OCI-LY1 (cell line): ENCODE data around the gene ZNF407.

Experiments used
- EZH2 ChIP-seq: fragments of 200-600 bp; sonication (generic), shearing (Covaris generic); IDR thresholded peaks from 2 replicates; pipeline ENCODE4 v1.8.0; 2017; ENCODE audit warnings: borderline replicate concordance, mixed run types, mild to moderate bottlenecking, antibody characterized with exemption, low read length, moderate library complexity, mixed read lengths
- TF ChIP-seq, protein P1 (sequence below): fragments of 200-600 bp; sonication (generic), shearing (Covaris generic); IDR thresholded peaks from 2 replicates; pipeline ENCODE4 v1.5.1; 2017; ENCODE audit warnings: mild to moderate bottlenecking, antibody characterized with exemption, low read length, moderate library complexity, mixed read lengths

DNA sequence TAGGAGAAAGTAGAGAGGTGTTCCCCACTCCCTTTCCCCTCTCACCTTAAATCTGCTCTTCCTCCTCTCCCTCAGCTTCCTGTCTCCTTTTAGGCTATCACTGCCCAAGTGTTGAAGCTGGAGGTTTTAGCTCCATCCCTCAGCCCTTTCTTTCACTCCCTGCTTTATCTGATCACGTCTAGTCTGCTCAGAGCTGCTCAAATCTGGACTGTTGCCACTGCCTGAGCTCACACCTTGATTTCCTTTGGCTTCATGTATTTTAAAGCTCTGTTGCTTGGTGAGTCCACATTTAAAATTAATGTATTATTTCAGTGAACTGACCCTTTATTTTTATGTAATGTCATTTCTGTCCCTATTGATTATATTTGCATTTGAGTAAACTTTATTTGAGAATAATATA lies 374.7 kb downstream of the ZNF407 start:
- TF ChIP-seq, protein P1, sequence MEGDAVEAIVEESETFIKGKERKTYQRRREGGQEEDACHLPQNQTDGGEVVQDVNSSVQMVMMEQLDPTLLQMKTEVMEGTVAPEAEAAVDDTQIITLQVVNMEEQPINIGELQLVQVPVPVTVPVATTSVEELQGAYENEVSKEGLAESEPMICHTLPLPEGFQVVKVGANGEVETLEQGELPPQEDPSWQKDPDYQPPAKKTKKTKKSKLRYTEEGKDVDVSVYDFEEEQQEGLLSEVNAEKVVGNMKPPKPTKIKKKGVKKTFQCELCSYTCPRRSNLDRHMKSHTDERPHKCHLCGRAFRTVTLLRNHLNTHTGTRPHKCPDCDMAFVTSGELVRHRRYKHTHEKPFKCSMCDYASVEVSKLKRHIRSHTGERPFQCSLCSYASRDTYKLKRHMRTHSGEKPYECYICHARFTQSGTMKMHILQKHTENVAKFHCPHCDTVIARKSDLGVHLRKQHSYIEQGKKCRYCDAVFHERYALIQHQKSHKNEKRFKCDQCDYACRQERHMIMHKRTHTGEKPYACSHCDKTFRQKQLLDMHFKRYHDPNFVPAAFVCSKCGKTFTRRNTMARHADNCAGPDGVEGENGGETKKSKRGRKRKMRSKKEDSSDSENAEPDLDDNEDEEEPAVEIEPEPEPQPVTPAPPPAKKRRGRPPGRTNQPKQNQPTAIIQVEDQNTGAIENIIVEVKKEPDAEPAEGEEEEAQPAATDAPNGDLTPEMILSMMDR = no peak
- no peak for TF ChIP-seq EZH2
